HFFc6 (cell line): ENCODE data around the gene MAN1B1. TPM values are rescaled to one million over a fixed set of nuclear protein-coding genes. Genes with fewer than 3 reads are reported as not detected.

ENCODE experiments used
- DNase-seq: peaks from one replicate; pipeline ENCODE4 v3.0.0-alpha.2; 2018
- H3K27ac Mint-ChIP-seq: 2 replicates; pipeline ENCODE4 v1.8.0; 2020; ENCODE audit warnings: mild to moderate bottlenecking, mixed read lengths
- H3K27me3 Mint-ChIP-seq: 2 replicates; pipeline ENCODE4 v1.8.0; 2021; ENCODE audit warnings: mild to moderate bottlenecking, moderate library complexity, mixed read lengths; ENCODE audit not compliant: insufficient read depth
- H3K36me3 Mint-ChIP-seq: 2 replicates; pipeline ENCODE4 v1.8.0; 2021; ENCODE audit warnings: low read depth, mixed read lengths
- H3K4me1 Mint-ChIP-seq: 2 replicates; pipeline ENCODE4 v1.8.0; 2020; ENCODE audit warnings: low read depth, mixed read lengths
- H3K4me3 Mint-ChIP-seq: 2 replicates; pipeline ENCODE4 v1.8.0; 2020; ENCODE audit warnings: mild to moderate bottlenecking, moderate library complexity, mixed read lengths
- H3K9me3 Mint-ChIP-seq: 2 replicates; pipeline ENCODE4 v1.8.0; 2020; ENCODE audit warnings: mild to moderate bottlenecking, mixed read lengths
- CTCF ChIP-seq: fragments of 200-600 bp; sonication (generic); IDR thresholded peaks from 2 replicates; pipeline ENCODE4 v1.5.0; 2021; ENCODE audit warnings: antibody characterized with exemption, mild to moderate bottlenecking
- total RNA-seq, 6 experiments: library from RNA; stranded (reverse); fragmentation: NEBNext Ultra II Directional; extraction: Animal tissue kit (Norgen Biotek cat#: 25700); gene quantifications; 2 replicates in 1 of 6; 3 replicates in 5 of 6; pipeline ENCODE4 v1.2.3, GENCODE V29; 2021

The MAN1B1 gene
- total RNA-seq, 6 experiments from 2014 or later, result 70.1 to 90.2 (median 77.6) TPM

DNA sequence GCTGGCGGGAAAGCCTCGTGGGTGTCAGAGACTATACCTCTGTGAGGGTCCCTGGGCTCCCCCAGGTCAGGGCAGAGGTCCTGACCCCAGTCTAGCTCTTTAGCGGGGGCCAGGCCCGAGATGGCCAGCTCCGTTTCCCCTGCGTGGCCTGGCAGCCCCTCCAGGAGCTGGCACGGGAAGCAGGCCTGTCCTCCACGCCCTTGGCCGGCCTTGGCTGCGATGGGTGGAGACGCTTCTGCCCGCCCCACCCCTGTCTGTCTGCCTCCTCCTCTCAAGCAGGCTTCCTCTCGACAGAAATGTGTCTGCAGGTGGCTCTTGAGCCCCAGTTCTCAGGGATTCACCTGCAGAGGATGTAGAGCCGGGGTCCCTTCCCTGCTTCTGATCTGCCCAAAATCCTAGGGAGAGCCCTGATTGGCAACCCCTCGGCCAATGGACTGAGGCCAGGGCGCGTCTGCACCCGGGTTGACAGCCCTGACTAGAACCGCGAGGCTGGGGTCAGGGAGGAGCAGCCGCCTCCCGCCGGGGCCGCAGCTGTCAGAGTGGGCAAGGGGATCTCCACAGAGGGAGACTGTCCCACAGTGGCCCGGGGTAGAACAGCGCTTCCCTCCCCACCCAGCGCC, 49.6 kb downstream of the MAN1B1 start:
- no peaks in the 10 kb centered on the region for H3K4me1 Mint-ChIP-seq
- no peak overlapping the region for H3K4me3 Mint-ChIP-seq
- peaks cover 23% of the 10 kb centered on the region for H3K27me3 Mint-ChIP-seq
- no peak for TF ChIP-seq CTCF
- H3K9me3 Mint-ChIP-seq, result no peaks in the 10 kb centered on the region
- no peak for DNase-seq
- no peaks in the 10 kb centered on the region for H3K36me3 Mint-ChIP-seq
- H3K27ac Mint-ChIP-seq, result no peak overlapping the region

- peaks cover 23% of the 10 kb centered on the region for H3K27me3 Mint-ChIP-seq
- no peaks in the 10 kb centered on the region for H3K4me1 Mint-ChIP-seq
- TF ChIP-seq CTCF, result no peak
- H3K4me3 Mint-ChIP-seq, result no peak overlapping the region
- H3K9me3 Mint-ChIP-seq, result no peaks in the 10 kb centered on the region
- DNase-seq, result no peak
- no peaks in the 10 kb centered on the region for H3K36me3 Mint-ChIP-seq
- no peak overlapping the region for H3K27ac Mint-ChIP-seq
Measured at GRCh38 chr9:137136881-137137607, 50.3 kb downstream of the MAN1B1 start.

GRCh38 chr9:137138058-137138721, 51.4 kb downstream of the MAN1B1 start:
- H3K27ac Mint-ChIP-seq, result no peak overlapping the region
- H3K36me3 Mint-ChIP-seq, result no peaks in the 10 kb centered on the region
- H3K9me3 Mint-ChIP-seq, result no peaks in the 10 kb centered on the region
- H3K4me1 Mint-ChIP-seq, result no peaks in the 10 kb centered on the region
- no peak for TF ChIP-seq CTCF
- no peak for DNase-seq
- no peak overlapping the region for H3K4me3 Mint-ChIP-seq
- peaks cover 29% of the 10 kb centered on the region for H3K27me3 Mint-ChIP-seq

- no peak within 1 kb of the TSS for H3K4me3 Mint-ChIP-seq
- DNase-seq, result no peak
- no peak within 1 kb of the TSS for H3K27ac Mint-ChIP-seq
- no peak for TF ChIP-seq CTCF
- no peaks in the 10 kb centered on the region for H3K4me1 Mint-ChIP-seq
- H3K27me3 Mint-ChIP-seq, result peaks cover 31% of the 10 kb centered on the region
- H3K9me3 Mint-ChIP-seq, result no peaks in the 10 kb centered on the region
- no peaks in the 10 kb centered on the region for H3K36me3 Mint-ChIP-seq
Measured at GRCh38 chr9:137138722-137139467, 52.1 kb downstream of the MAN1B1 start, which contains the start of gene GRIN1. TSS of gene GRIN1 (plus strand) at chr9:137139154. CDS start at chr9:137139487, 333 bp downstream.

- no peak overlapping the region for H3K4me3 Mint-ChIP-seq
- no peak for TF ChIP-seq CTCF
- peaks cover 31% of the 10 kb centered on the region for H3K27me3 Mint-ChIP-seq
- H3K4me1 Mint-ChIP-seq, result no peaks in the 10 kb centered on the region
- H3K27ac Mint-ChIP-seq, result no peak overlapping the region
- no peak for DNase-seq
- no peaks in the 10 kb centered on the region for H3K36me3 Mint-ChIP-seq
- no peaks in the 10 kb centered on the region for H3K9me3 Mint-ChIP-seq
Measured at GRCh38 chr9:137139468-137140150, 52.8 kb downstream of the MAN1B1 start.
